Vagina (tissue), 2 donors: ENCODE measurements around the gene IFT27. TPM values are rescaled to one million over a fixed set of nuclear protein-coding genes. Genes with fewer than 3 reads are reported as not detected.

Experiments used
- DNase-seq, 2 donors: peaks; one replicate each; pipeline ENCODE4 v3.0.0-alpha.2; 2017; ENCODE audit errors: extremely low spot score in 2 of 2
- H3K27ac ChIP-seq: fragments of 200-600 bp; sonication (generic); one replicate; pipeline ENCODE4 v1.5.1; 2019
- H3K27me3 ChIP-seq: fragments of 200-600 bp; sonication (generic); one replicate; pipeline ENCODE4 v1.5.1; 2019
- H3K36me3 ChIP-seq, 2 donors: fragments of 200-600 bp; sonication (generic); one replicate each; pipeline ENCODE4 v1.5.1; 2017 to 2019
- H3K4me1 ChIP-seq: fragments of 200-600 bp; sonication (generic); one replicate; pipeline ENCODE4 v1.5.1; 2019
- H3K4me3 ChIP-seq, 2 donors: fragments of 200-600 bp; sonication (generic); 1 replicate in 1 of 2; 2 replicates in 1 of 2; pipeline ENCODE4 v1.5.1; 2016 to 2019
- H3K9me3 ChIP-seq: fragments of 200-600 bp; sonication (generic); one replicate; pipeline ENCODE4 v1.5.1; 2019
- POLR2A ChIP-seq, 2 donors: fragments of 450-650 bp; IDR thresholded peaks; one replicate each; pipeline ENCODE4 v1.6.1; 2017; ENCODE audit warnings: antibody characterized with exemption in 2 of 2, mild to moderate bottlenecking in 2 of 2, moderate library complexity in 2 of 2
- POLR2AphosphoS5 ChIP-seq, 2 donors: sonication (generic); formaldehyde crosslinking; IDR thresholded peaks; one replicate each; pipeline ENCODE4 v1.9.0; 2017; ENCODE audit warnings: antibody characterized with exemption in 2 of 2, mild to moderate bottlenecking in 2 of 2, low read depth in 1 of 2; ENCODE audit not compliant: insufficient read depth in 1 of 2
- intact Hi-C: fragments of 100-400 bp; cut with DNase I; formaldehyde crosslinking; loops from one replicate; pipeline ENCODE4 v1.15.1; 2023
- total RNA-seq: library from RNA; depleted of rRNA; stranded (reverse); fragments of >200 nt; gene quantifications from one replicate; pipeline ENCODE4 v1.2.3, GENCODE V29; 2016
- TF ChIP-seq, protein P1 (sequence below), 3 experiments: fragments of 450-650 bp in 2 of 3; fragments of 200-600 bp in 1 of 3; sonication (generic) in 1 of 3; IDR thresholded peaks; one replicate each; pipeline ENCODE4 v1.5.1; 2017 to 2019; ENCODE audit warnings: antibody characterized with exemption in 3 of 3, mild to moderate bottlenecking in 2 of 3, moderate library complexity in 2 of 3

Gene IFT27
- total RNA-seq, 1 donor from 2014 or later: 15.0 TPM

GRCh38 chr22:36765943-36766450 lies 9.9 kb downstream of the IFT27 start:
- intact Hi-C loops: no loop called here
- H3K36me3 ChIP-seq: no peaks in the 10 kb centered on the region
- no peak for DNase-seq

GRCh38 chr22:36765131-36765942 lies 10.6 kb downstream of the IFT27 start:
- Histone ChIP-seq H3K27me3 (no peaks in the 10 kb centered on the region), H3K4me3 (no peak overlapping the region), H3K27ac (no peak overlapping the region), H3K4me1 (peaks cover 4% of the 10 kb centered on the region), H3K9me3 (no peaks in the 10 kb centered on the region), H3K36me3 (no peaks in the 10 kb centered on the region)
- intact Hi-C loops: no loop called here
- TF ChIP-seq, protein P1, sequence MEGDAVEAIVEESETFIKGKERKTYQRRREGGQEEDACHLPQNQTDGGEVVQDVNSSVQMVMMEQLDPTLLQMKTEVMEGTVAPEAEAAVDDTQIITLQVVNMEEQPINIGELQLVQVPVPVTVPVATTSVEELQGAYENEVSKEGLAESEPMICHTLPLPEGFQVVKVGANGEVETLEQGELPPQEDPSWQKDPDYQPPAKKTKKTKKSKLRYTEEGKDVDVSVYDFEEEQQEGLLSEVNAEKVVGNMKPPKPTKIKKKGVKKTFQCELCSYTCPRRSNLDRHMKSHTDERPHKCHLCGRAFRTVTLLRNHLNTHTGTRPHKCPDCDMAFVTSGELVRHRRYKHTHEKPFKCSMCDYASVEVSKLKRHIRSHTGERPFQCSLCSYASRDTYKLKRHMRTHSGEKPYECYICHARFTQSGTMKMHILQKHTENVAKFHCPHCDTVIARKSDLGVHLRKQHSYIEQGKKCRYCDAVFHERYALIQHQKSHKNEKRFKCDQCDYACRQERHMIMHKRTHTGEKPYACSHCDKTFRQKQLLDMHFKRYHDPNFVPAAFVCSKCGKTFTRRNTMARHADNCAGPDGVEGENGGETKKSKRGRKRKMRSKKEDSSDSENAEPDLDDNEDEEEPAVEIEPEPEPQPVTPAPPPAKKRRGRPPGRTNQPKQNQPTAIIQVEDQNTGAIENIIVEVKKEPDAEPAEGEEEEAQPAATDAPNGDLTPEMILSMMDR (IDR thresholded peaks at IDR 0.05): no peak
- TF ChIP-seq POLR2A (IDR thresholded peaks at IDR 0.05): no peak
- TF ChIP-seq POLR2AphosphoS5 (IDR thresholded peaks at IDR 0.05; ENCODE audit: insufficient read depth in 1 of 2, low read depth in 1 of 2): no peak
- no peak for DNase-seq

More at GRCh38 chr22:36765943-36766450, 9.9 kb downstream of the IFT27 start:
- no peaks in the 10 kb centered on the region for H3K9me3 ChIP-seq
- H3K27ac ChIP-seq: no peak overlapping the region
- no peak for TF ChIP-seq POLR2A (IDR thresholded peaks at IDR 0.05)
- TF ChIP-seq, protein P1 (IDR thresholded peaks at IDR 0.05): no peak
- no peak for TF ChIP-seq POLR2AphosphoS5 (IDR thresholded peaks at IDR 0.05; ENCODE audit: insufficient read depth in 1 of 2, low read depth in 1 of 2)
- no peaks in the 10 kb centered on the region for H3K27me3 ChIP-seq
- no peak overlapping the region for H3K4me3 ChIP-seq
- H3K4me1 ChIP-seq: peaks cover 4% of the 10 kb centered on the region

- Histone ChIP-seq H3K4me3 (no peak overlapping the region), H3K27ac (no peak overlapping the region), H3K9me3 (no peaks in the 10 kb centered on the region), H3K4me1 (peaks cover 4% of the 10 kb centered on the region), H3K27me3 (no peaks in the 10 kb centered on the region), H3K36me3 (no peaks in the 10 kb centered on the region)
- TF ChIP-seq, protein P1 (IDR thresholded peaks at IDR 0.05): no peak
- TF ChIP-seq POLR2AphosphoS5 (IDR thresholded peaks at IDR 0.05; ENCODE audit: insufficient read depth in 1 of 2, low read depth in 1 of 2): no peak
- TF ChIP-seq POLR2A (IDR thresholded peaks at IDR 0.05): no peak
- intact Hi-C loops: no loop called here
- DNase-seq: no peak
Observed at GRCh38 chr22:36764641-36765040, 11.3 kb downstream of the IFT27 start.

- peak in 1 of 2 donors; percentile 79 for DNase-seq
- H3K27me3 ChIP-seq: no peaks in the 10 kb centered on the region
- TF ChIP-seq, protein P1 (IDR thresholded peaks at IDR 0.05): no peak
- TF ChIP-seq POLR2A (IDR thresholded peaks at IDR 0.05): no peak
- TF ChIP-seq POLR2AphosphoS5 (IDR thresholded peaks at IDR 0.05; ENCODE audit: insufficient read depth in 1 of 2, low read depth in 1 of 2): no peak
- intact Hi-C loops: no loop called here
- no peaks in the 10 kb centered on the region for H3K9me3 ChIP-seq
- H3K27ac ChIP-seq: peak overlapping the region; percentile 1
- H3K4me3 ChIP-seq: no peak overlapping the region
- no peaks in the 10 kb centered on the region for H3K36me3 ChIP-seq
- peaks cover 4% of the 10 kb centered on the region for H3K4me1 ChIP-seq
Observed at GRCh38 chr22:36764060-36764459, 11.9 kb downstream of the IFT27 start.

DNA sequence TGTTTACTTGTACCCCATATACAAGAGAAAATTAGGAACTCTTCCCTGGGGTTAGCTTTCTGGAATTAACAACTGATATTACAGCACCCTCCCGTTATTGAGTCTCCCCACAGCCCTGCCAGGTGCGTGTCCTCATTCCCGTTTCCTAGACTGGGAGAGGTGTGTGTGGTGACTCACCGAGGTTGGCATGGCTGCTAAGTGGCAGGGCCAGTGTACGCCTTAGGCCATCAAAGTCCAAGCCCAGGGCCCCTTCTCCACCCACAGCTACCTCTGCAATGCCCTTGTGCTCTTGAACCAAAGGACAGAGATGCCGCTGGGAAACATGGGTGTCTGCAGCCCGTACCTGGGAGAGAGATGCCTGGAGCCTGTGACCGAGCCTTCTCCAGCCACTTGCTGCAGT lies 12.3 kb downstream of the IFT27 start:
- TF ChIP-seq, protein P1 (IDR thresholded peaks at IDR 0.05): no peak
- Histone ChIP-seq H3K9me3 (no peaks in the 10 kb centered on the region), H3K27ac (peak overlapping the region; percentile 1), H3K27me3 (no peaks in the 10 kb centered on the region), H3K4me3 (no peak overlapping the region), H3K4me1 (peaks cover 4% of the 10 kb centered on the region), H3K36me3 (no peaks in the 10 kb centered on the region)
- intact Hi-C loops: no loop called here
- peak in 1 of 2 donors; percentile 84 for DNase-seq
